LNCAP (cell line): ENCODE results near the gene SLC34A3.

Experiments used
- TF ChIP-seq, protein P1 (sequence below): fragments of 450-650 bp; IDR thresholded peaks from 2 replicates; pipeline ENCODE4 v1.5.1; 2017; ENCODE audit warnings: mild to moderate bottlenecking

Gene SLC34A3

DNA sequence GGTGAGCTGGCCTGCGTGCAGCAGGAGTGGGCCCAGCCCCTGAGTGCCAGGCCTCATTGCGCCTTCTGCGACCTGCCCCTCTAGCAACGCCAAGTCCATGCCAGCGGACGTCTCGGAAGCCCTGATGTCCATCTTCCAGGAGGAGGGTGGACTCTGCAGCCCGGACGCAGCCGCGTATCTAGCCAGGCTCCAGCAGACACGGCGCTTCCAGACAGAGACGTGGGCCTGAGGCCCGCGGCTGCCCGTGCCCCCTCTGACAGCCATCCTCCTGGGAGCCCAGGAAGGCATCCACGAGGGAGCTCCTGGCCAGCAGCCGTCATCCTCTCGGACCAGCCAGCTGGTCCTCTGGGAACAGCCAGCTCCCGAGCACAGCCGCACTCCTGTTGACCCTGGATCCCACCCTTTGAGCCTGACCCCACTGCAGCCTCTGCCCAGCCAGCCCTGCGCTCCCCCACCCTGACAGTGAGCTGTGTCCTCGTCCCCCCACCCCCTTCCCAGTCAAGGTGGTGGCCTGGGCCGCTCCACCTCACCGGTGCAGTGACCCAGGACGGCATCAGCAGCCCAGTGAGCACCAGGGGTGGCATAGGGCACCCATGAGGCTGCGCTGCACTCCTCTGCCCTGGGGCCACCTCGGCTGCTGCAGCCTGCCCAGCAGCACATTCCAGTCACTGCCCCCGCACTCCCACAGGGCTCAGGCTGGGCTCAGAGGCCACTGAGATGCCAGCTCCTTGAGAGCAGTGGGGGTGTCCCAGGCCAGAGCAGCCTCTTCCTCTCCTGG is 14.3 kb upstream of the SLC34A3 start:
- TF ChIP-seq, protein P1, sequence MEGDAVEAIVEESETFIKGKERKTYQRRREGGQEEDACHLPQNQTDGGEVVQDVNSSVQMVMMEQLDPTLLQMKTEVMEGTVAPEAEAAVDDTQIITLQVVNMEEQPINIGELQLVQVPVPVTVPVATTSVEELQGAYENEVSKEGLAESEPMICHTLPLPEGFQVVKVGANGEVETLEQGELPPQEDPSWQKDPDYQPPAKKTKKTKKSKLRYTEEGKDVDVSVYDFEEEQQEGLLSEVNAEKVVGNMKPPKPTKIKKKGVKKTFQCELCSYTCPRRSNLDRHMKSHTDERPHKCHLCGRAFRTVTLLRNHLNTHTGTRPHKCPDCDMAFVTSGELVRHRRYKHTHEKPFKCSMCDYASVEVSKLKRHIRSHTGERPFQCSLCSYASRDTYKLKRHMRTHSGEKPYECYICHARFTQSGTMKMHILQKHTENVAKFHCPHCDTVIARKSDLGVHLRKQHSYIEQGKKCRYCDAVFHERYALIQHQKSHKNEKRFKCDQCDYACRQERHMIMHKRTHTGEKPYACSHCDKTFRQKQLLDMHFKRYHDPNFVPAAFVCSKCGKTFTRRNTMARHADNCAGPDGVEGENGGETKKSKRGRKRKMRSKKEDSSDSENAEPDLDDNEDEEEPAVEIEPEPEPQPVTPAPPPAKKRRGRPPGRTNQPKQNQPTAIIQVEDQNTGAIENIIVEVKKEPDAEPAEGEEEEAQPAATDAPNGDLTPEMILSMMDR, result no peak

DNA sequence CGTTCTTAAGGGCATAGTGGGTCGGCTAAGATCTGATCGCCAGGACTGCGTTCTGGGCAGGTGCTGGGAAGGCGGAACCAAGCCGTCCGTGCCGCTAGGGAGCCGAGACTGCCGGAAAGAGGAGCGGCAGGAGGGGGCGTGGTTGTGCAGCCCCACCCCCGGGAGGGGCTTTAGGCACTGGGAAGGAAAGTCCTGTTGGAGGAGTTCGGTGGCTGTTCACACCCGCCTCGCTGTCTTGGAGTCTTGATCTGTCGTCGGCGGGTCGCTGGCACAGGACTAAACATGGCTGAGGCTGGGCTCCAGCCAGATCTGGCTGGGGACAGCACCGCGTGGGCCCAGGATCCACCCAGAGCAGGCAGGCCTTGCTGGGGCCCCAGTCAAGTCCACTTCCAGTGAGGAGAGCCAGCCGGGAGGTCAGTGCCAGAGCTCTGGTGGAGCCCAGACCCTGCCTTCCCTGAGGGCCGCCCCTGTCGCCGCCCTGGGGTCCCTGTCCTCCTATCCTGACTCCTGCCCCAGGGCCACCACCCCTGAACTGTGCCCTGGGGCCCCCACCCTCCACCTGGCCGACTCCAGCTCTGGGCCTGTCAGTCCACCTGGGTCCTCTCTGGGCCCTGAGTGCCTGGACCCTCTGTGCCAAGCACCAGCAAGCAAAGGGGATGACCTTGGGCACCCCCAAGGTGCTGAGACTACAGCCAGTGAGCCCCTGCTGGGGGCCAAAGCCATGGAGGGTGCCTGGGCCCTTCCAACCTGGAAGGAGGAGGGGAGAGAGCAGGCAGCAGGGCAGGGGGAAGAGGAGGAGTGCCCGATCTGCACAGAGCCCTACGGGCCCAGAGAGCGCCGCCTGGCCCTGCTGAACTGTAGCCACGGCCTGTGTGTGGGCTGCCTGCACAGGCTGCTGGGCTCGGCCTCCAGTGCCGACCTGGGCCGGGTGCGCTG is 13.2 kb upstream of the SLC34A3 start:
- TF ChIP-seq, protein P1, result no peak

DNA sequence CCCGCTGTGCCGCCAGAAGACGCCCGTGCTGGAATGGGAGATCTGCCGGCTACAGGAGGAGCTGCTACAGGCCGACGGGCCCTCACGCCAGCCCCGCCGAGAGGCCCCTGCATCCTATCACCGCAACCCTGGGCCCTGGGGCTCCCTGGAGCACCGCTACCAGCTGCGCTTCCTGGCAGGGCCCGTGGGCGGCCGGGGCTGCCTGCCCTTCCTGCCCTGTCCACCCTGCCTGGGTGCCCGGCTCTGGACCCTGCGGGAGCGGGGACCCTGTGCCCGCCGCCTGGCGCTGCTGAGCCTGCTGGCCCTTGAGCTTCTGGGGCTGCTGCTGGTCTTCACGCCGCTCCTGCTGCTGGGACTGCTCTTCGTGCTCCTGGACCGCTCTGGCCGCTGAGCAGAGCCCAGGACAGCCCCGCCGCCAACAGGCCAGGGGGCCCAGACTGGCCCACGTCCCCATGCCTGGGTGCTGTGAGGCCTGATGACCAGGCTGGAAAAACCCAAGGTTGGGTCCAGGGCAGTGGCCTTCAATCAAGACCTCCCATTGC is 12.4 kb upstream of the SLC34A3 start:
- TF ChIP-seq, protein P1, result no peak

DNA sequence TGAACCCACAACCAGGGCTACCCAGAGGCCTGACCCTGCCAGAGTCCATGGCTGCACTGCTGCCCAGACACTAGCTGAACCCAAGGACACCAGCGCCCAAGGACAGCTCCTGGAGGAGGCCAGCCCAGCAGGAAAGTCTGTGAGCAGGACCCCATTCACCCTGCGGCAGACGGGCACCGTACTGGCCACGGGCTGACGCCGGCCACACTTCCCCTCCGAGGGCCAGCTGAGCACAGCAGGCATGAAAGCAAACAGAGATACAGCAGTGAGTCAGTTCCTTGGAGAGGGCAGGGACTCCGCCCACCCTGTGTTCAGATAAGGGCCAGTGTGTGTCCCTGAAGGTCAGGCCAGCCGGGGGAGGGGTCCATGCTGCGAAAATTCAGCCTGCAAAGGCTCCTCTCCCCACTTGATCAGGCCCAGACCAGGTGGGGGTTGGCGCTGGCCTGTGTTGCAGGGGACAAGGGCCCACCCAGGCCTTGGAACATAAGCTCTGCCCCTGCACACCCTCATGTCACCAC is 11.9 kb upstream of the SLC34A3 start:
- TF ChIP-seq, protein P1, result no peak

DNA sequence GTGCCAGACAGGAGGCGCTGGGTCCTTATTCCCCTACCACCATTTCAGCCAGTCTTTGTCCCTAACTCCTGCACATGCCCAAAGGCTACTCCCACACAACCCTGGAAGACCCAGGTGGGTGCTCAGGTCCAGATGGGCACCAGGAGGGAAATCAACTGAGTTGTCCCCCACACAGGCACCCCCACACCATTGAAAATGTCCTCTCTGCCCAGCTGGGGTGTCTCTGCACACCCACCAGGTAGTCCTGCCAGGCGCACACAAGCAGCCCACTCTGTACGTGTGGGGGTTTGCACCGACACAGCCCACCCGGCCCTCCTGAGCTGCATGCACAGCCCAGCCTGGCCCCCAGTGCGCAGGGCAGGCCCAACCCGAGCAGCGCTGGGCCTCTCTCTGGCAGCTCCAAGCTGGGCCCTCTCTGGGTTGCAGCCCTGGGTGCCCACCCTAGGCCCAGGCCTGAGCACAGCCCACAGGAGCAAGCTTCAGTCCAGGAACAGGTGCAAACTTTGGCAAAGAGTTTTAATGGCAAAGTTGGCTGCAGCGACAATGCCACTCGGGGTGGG is 10.9 kb upstream of the SLC34A3 start:
- TF ChIP-seq, protein P1, result no peak

DNA sequence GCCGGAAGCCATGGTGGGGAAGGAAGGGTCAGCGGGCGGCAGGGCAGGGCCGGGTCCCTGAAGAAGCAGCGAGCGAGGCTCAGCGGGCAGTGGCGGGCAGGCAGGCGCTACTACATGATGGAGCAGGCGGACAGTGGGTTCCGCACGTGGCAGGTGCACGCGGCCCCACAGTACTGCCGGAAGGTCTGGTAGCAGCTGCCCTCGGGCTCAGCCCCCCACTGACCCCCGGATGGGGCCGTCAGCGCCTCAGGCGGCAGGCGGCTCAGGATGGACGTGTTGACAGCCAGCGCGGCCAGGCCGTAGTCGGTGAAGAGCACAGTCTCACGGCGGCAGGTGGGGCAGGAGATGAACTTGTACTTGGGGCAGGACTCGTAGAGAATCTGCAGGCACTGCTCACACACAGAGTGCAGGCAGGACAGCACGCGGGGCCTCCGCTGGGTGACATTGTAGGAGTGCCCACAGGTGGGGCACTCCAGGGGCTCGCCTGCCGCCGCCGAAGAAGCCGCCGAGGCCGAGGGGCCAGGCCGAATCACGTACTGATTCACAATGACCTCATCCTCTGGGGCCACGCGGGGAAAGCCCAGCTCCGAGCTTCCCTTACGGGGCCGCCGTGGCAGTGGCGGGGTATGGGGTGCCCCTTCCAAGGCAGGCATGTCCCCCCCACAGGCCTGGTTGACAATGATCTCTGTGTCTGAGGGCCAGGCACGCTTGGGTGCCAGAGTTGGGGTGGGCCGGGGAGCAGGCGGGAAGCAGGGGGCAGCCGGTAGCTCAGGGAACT is 10.2 kb upstream of the SLC34A3 start:
- TF ChIP-seq, protein P1, result no peak

DNA sequence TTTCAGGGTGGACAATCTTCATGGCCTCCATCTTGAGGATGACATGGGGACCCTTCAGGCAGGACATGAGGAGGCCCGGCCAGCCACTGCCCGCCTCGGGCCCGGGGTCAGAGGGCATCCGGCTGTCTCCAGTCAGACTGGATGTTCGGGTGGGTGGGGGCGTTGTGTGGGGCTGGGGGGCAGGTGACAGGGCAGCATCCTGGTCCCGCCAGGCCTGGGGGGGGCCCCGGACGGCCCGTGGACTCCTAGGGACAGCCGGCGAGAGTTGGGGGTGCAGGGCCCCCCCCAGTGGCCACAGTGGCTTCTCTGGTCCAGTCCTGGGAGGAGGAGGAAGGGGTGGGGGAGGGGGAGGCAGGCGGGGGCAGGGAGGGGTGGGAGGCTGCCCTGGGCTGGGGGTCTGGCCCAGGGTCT is 9.6 kb upstream of the SLC34A3 start:
- TF ChIP-seq, protein P1, result no peak
